ENCODE data around the gene SYNE2.

The SYNE2 gene

GRCh38 chr14:63848890-63849289, 3.9 kb upstream of the SYNE2 start:
- no peak for DNase-seq (ENCODE audit: low read depth)
- TF ChIP-seq, protein P1, sequence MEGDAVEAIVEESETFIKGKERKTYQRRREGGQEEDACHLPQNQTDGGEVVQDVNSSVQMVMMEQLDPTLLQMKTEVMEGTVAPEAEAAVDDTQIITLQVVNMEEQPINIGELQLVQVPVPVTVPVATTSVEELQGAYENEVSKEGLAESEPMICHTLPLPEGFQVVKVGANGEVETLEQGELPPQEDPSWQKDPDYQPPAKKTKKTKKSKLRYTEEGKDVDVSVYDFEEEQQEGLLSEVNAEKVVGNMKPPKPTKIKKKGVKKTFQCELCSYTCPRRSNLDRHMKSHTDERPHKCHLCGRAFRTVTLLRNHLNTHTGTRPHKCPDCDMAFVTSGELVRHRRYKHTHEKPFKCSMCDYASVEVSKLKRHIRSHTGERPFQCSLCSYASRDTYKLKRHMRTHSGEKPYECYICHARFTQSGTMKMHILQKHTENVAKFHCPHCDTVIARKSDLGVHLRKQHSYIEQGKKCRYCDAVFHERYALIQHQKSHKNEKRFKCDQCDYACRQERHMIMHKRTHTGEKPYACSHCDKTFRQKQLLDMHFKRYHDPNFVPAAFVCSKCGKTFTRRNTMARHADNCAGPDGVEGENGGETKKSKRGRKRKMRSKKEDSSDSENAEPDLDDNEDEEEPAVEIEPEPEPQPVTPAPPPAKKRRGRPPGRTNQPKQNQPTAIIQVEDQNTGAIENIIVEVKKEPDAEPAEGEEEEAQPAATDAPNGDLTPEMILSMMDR (conservative IDR thresholded peaks at IDR 0.05; ENCODE audit: low read length): no peak
- H3K4me3 ChIP-seq (ENCODE audit: low read length): no peak overlapping the region

DNA sequence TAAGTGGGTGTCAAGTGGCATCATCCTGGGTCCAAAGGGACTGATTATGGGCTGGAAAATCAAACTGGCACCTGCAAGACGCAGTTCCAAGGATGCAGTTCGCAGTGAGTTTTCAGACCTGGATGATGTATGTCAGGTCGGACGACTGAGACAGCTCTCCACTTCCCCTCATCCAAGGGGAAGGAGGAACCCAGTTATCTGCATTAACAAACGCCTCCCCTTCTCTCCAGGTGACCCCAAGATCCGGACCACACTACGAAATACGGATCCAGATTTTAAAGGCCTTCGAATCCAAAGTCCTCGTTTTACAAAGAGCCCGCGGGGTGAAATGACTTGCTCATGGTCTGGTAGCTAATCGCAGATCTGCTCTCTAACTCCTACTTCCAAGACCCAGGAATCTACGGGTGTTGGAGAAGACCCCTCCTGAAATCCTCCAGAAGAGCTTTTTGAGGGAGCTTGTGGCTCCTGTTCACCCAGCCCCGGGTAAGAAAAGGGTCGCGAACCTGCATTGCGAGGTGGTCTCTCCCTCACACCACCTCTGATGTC, 460 bp upstream of the SYNE2 start:
- DNase-seq (ENCODE audit: low read depth): no peak
- peak overlapping the region; percentile 52 for H3K4me3 ChIP-seq (ENCODE audit: low read length)
- TF ChIP-seq, protein P1 (conservative IDR thresholded peaks at IDR 0.05; ENCODE audit: low read length): no peak

DNA sequence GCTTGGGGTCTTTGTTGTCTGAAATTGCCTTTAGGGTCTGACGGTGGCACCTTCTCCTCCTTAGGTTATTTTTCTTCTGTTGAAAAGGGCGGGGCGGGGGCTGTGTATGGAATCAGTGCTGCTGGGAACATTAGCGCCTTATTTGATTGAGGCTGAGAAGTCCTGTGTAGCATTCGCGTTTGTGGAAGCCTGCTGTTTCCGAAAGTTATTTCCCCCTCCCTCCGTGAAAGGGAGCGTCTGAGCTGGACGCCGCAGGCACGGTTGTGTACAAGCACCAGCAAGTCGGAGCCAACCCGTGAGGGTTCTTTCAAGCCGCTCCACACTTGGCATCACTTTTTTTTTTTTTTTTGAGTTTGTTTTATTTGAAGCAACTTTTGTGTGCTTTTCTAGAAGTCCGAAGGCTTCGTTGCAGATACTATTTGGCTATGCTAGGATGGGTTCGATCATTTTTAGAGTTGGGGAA, 1.1 kb downstream of the SYNE2 start:
- peak; percentile 37 for DNase-seq (ENCODE audit: low read depth)
- TF ChIP-seq, protein P1 (conservative IDR thresholded peaks at IDR 0.05; ENCODE audit: low read length): no peak
- peak overlapping the region; percentile 64 for H3K4me3 ChIP-seq (ENCODE audit: low read length)

DNA sequence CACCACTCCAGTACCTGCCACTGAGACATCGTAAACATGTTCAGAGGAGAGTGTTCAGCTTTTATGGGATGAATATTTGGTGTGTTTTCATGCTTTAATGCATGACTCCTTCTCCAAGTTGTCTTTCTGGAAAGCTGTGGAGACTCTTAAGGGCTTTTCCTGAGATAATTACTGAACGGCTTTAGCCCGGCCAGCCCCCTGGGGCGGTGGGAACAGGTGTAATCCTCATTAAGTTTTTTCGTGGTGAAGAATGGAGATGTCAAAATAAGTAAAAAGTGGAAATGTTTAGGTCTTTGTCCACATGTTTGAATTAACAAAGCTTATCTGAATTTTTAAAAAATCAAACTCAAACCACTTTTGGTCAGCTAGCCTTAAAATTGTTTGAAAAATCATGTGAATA, 1.5 kb downstream of the SYNE2 start:
- H3K4me3 ChIP-seq (ENCODE audit: low read length): peak overlapping the region; percentile 64

DNA sequence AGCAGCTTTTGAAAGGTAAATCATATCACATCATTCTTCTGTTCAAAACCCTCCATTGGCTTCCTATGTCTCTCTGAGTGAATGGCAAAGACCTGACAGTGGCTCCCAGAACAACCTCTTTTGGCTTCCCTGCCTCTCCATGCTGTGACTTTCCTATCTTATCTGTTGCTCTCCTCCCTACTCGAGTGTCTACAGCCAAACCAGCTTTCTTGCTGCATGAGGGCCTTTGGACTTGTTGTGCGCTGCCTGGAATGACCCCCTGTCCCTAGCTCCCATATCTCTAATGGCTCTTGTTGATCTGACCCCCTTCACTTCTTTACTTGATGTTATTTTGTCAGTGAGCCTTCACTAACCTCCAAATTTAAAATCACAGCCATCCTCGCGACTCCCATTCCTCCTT, 2.5 kb downstream of the SYNE2 start:
- TF ChIP-seq, protein P1 (conservative IDR thresholded peaks at IDR 0.05; ENCODE audit: low read length): no peak
- no peak overlapping the region for H3K4me3 ChIP-seq (ENCODE audit: low read length)
- no peak for DNase-seq (ENCODE audit: low read depth)

More for the DNA sequence above, 1.5 kb downstream of the SYNE2 start:
- TF ChIP-seq, protein P1 (conservative IDR thresholded peaks at IDR 0.05; ENCODE audit: low read length): no peak
- DNase-seq (ENCODE audit: low read depth): no peak

DNA sequence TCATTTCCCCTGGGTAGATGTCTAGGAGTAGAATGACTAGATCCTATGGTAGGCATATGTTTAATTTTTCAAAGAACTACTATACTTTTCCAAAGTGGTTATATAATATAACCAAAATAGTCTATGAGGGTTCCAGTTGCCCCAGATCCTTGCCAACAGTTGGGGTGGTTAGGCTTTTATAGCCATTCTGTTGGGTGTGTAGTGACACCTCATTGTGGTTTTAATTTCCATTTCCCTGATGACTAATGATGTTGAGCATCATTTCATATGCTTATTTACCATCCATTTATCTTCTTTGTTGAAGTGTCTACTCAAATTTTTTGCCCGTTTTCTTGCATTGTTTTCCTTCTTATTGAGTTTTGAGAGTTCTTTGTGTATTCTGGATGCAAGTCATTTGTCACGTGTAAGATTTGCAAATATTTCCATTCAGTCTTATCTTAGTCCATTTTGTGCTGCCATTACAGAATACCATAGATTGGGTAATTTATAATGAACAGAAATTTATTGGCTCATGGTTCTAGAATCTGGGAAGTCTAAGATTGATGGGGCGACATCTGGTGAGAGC, 4.7 kb downstream of the SYNE2 start:
- TF ChIP-seq, protein P1 (conservative IDR thresholded peaks at IDR 0.05; ENCODE audit: low read length): no peak
- no peak for DNase-seq (ENCODE audit: low read depth)

GRCh38 chr14:63860146-63860545, 7.3 kb downstream of the SYNE2 start:
- DNase-seq (ENCODE audit: low read depth): no peak
- no peak overlapping the region for H3K4me3 ChIP-seq (ENCODE audit: low read length)
- TF ChIP-seq, protein P1 (conservative IDR thresholded peaks at IDR 0.05; ENCODE audit: low read length): no peak

More for the DNA sequence above, 4.7 kb downstream of the SYNE2 start:
- H3K4me3 ChIP-seq (ENCODE audit: low read length): no peak overlapping the region

All from AG10803 (cell line).